ENCODE data around the gene CLIP4. TPM values are rescaled to one million over a fixed set of nuclear protein-coding genes. Genes with fewer than 3 reads are reported as not detected.

CLIP4 gene
- total RNA-seq, 1 experiment from 2014 or later = 1.2 TPM

DNA sequence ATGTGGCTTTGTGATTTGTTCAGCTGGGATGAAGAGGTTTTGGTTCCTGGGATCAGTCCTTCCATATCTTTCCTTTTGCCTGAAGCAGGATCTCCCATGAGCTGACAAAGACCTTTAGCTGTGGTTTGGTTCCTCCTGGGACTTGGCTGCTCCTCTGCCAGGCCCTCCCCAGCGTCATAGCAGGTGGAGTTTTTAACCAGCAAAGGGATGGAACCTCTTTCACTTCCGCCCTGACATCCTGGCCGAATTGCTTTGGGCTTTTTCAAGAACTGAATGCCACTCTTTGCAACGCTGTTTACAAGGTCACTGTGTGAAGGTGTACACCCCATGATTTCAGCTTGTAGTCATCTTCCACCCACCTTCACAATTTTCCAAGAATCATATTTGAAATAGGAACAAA is 41.3 kb upstream of the CLIP4 start:
- Mint-ChIP-seq H3K36me3 (ENCODE audit: insufficient read depth, unreplicated experiment) (no peaks in the 10 kb centered on the region), H3K9me3 (ENCODE audit: unreplicated experiment) (no peaks in the 10 kb centered on the region), H3K4me3 (ENCODE audit: unreplicated experiment) (no peak overlapping the region), H3K27ac (ENCODE audit: unreplicated experiment) (no peak overlapping the region), H3K27me3 (ENCODE audit: insufficient read depth, unreplicated experiment) (no peaks in the 10 kb centered on the region), H3K4me1 (ENCODE audit: low read depth, unreplicated experiment) (no peaks in the 10 kb centered on the region)
- H3K4me3 ChIP-seq (ENCODE audit: low read depth, low read length) = no peak overlapping the region
- no TSS peak for BruUV-seq (replicated peaks)
- intact Hi-C loops (cut with micrococcal nuclease; ENCODE audit: unreplicated experiment) = no loop called here
- no peaks in the 10 kb centered on the region for H3K27me3 ChIP-seq (replicated peaks; ENCODE audit: control insufficient read depth, insufficient read depth, low read length)
- H3K36me3 ChIP-seq (ENCODE audit: control insufficient read depth, insufficient read depth, low read length) = no peaks in the 10 kb centered on the region
- TF ChIP-seq, protein P1, sequence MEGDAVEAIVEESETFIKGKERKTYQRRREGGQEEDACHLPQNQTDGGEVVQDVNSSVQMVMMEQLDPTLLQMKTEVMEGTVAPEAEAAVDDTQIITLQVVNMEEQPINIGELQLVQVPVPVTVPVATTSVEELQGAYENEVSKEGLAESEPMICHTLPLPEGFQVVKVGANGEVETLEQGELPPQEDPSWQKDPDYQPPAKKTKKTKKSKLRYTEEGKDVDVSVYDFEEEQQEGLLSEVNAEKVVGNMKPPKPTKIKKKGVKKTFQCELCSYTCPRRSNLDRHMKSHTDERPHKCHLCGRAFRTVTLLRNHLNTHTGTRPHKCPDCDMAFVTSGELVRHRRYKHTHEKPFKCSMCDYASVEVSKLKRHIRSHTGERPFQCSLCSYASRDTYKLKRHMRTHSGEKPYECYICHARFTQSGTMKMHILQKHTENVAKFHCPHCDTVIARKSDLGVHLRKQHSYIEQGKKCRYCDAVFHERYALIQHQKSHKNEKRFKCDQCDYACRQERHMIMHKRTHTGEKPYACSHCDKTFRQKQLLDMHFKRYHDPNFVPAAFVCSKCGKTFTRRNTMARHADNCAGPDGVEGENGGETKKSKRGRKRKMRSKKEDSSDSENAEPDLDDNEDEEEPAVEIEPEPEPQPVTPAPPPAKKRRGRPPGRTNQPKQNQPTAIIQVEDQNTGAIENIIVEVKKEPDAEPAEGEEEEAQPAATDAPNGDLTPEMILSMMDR (IDR thresholded peaks at IDR 0.05; ENCODE audit: insufficient read depth in 1 of 2, low read depth in 1 of 2, low read length in 1 of 2, severe bottlenecking in 1 of 2, unreplicated experiment in 1 of 2) = no peak
- DNase-seq = no peak
- no peaks in the 10 kb centered on the region for H3K4me1 ChIP-seq
- ChIA-PET POLR2A (no interaction called here), CTCF (no interaction called here)
- no peaks in the 10 kb centered on the region for H3K9me3 ChIP-seq

DNA sequence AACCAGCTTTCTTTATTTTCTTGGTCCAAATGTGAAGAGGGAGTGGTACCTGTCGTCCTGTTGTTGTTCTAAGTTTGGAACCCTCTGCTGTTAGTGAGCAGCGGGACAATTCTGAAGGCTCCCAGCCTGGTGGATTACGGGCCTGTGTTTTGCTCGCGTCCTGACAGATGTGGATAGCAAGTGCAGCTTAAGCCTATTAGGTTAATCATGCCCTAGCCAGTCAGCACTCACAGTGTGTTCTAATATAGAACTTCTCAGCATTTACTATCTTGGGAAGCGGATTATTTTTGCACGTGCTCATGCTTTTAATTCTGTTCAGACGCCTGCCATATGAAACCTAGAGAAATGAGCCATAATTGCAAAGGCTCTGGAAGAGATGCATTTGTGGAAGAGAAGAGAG is 40.8 kb upstream of the CLIP4 start, which contains the start of gene PCARE:
TSS of gene PCARE (minus strand) at position 113 of the 400 bp plus-strand sequence. CDS start 262 bp downstream, outside the sequence.
- Mint-ChIP-seq H3K4me1 (ENCODE audit: low read depth, unreplicated experiment) (no peaks in the 10 kb centered on the region), H3K27me3 (ENCODE audit: insufficient read depth, unreplicated experiment) (no peaks in the 10 kb centered on the region), H3K36me3 (ENCODE audit: insufficient read depth, unreplicated experiment) (no peaks in the 10 kb centered on the region), H3K4me3 (ENCODE audit: unreplicated experiment) (no peak within 1 kb of the TSS), H3K9me3 (ENCODE audit: unreplicated experiment) (peaks cover 1% of the 10 kb centered on the region), H3K27ac (ENCODE audit: unreplicated experiment) (no peak within 1 kb of the TSS)
- CTCF ChIA-PET = no interaction called here
- Histone ChIP-seq H3K4me1 (no peaks in the 10 kb centered on the region), H3K27me3 (replicated peaks; ENCODE audit: control insufficient read depth, insufficient read depth, low read length) (no peaks in the 10 kb centered on the region), H3K36me3 (ENCODE audit: control insufficient read depth, insufficient read depth, low read length) (no peaks in the 10 kb centered on the region), H3K9me3 (no peaks in the 10 kb centered on the region; the same call in 1 of the 2 replicates), H3K4me3 (ENCODE audit: low read depth, low read length) (no peak within 1 kb of the TSS)
- POLR2A ChIA-PET = no interaction called here
- BruUV-seq (replicated peaks) = no TSS peak
- TF ChIP-seq, protein P1 (IDR thresholded peaks at IDR 0.05; ENCODE audit: insufficient read depth in 1 of 2, low read depth in 1 of 2, low read length in 1 of 2, severe bottlenecking in 1 of 2, unreplicated experiment in 1 of 2) = no peak
- intact Hi-C loops (cut with micrococcal nuclease; ENCODE audit: unreplicated experiment) = no loop called here
- DNase-seq = no peak

DNA sequence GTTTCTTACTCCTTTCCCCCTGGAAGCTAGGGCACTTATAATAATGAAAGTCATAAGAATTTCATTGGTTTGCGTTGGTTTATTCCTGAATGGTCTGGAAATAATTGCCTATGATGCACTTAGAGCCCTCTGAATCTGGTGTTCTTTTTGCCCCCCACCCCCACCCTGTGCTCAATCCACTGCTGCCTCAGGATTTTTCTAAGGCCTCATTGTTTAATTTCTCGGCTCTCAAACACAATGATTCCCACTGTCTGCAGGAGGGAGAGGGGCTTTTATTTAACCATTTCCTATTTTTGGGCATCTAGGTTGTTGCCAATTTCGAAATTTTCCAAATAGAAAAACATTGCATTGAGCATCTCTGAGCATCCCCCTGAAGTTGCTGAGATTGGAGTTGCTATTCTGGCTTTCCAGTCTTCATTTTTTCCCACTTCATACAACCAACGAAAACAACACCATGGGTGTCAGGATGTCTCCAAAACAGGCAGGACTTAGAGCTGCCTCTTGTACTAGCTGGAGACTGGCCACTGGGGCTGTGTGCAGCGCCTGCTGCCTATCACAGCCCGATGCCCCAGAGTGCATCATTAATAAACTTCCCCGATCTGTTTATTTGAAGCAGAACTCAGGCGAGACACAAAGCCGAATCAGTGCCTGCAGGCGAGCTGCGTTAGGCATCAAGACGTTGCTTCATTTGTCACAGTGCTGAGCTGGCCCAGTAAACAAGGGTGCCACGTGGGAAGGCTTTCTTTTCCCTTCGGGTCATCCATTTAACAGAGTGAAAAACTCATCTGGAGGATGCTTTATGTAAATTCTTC is 39.1 kb upstream of the CLIP4 start:
- Mint-ChIP-seq H3K36me3 (ENCODE audit: insufficient read depth, unreplicated experiment) (no peaks in the 10 kb centered on the region), H3K4me1 (ENCODE audit: low read depth, unreplicated experiment) (no peaks in the 10 kb centered on the region), H3K27ac (ENCODE audit: unreplicated experiment) (no peak overlapping the region), H3K27me3 (ENCODE audit: insufficient read depth, unreplicated experiment) (no peaks in the 10 kb centered on the region), H3K9me3 (ENCODE audit: unreplicated experiment) (peaks cover 14% of the 10 kb centered on the region), H3K4me3 (ENCODE audit: unreplicated experiment) (no peak overlapping the region)
- intact Hi-C loops (cut with micrococcal nuclease; ENCODE audit: unreplicated experiment) = no loop called here
- BruUV-seq (replicated peaks) = no TSS peak
- DNase-seq = no peak
- TF ChIP-seq, protein P1 (IDR thresholded peaks at IDR 0.05; ENCODE audit: insufficient read depth in 1 of 2, low read depth in 1 of 2, low read length in 1 of 2, severe bottlenecking in 1 of 2, unreplicated experiment in 1 of 2) = no peak
- ChIA-PET CTCF (interaction anchor here (0.7 kb wide), 1 partner anchor 54 kb away, joined by 4 read pairs; no protein-coding TSS in a partner anchor), POLR2A (no interaction called here)
- Histone ChIP-seq H3K36me3 (ENCODE audit: control insufficient read depth, insufficient read depth, low read length) (no peaks in the 10 kb centered on the region), H3K4me3 (ENCODE audit: low read depth, low read length) (no peak overlapping the region), H3K4me1 (no peaks in the 10 kb centered on the region), H3K27me3 (replicated peaks; ENCODE audit: control insufficient read depth, insufficient read depth, low read length) (no peaks in the 10 kb centered on the region), H3K9me3 (peaks cover 4% of the 10 kb centered on the region; the same call in 1 of the 2 replicates)

All from Caco-2 (cell line).